HG02798 (cell line): ENCODE results near the gene TMEM8B.
"Not testable (repeated sequence)": the region's sequence is repeated elsewhere in the genome, so short reads cannot be mapped to it uniquely, and the experiment has no call there.

Source experiments
- ATAC-seq: cut with Tn5 transposase; IDR thresholded peaks from one replicate; pipeline ENCODE4 v1.9.1; 2021; ENCODE audit warnings: mild to moderate bottlenecking; ENCODE audit not compliant: unreplicated experiment, poor library complexity

The TMEM8B gene

DNA sequence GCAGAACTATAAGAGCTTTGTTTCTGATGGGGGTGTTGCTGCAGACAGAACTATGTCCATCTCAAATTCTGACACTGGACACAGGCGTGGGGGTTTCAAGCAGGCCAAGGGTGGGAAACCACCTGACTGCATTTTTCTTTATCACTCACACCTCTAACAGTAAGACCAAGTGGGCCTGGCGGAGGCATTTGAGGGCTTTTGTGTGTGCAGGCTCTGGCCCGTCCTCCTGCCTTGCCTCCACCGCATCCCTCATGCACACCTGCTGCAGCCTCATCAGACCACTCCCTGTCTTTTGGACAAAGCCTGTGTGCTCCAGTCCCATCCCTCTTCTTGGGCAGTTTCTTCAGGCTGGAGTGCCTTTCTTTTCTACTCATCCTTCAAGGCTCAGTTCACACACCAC, 33.3 kb downstream of the TMEM8B start:
- ATAC-seq, result no peak

DNA sequence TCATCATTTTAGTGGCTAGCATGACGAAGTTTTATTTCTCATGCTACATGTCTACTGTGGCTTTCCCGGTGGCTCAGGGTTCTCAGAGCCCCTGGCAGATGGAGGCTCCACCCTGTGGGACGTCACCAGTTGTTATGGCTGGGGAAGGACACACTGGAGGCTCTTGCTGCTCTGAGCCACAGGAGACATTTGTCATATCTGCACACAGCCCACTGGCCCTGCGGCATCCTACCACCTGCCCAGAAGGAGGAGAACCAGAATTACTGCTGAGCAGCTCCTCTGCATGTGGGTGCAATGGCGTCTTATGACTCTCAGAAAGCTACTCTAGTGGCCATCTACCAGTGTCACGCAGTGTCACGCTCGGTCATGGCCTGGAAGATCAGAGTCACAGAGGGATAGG, 34.6 kb downstream of the TMEM8B start:
- ATAC-seq, result no peak

DNA sequence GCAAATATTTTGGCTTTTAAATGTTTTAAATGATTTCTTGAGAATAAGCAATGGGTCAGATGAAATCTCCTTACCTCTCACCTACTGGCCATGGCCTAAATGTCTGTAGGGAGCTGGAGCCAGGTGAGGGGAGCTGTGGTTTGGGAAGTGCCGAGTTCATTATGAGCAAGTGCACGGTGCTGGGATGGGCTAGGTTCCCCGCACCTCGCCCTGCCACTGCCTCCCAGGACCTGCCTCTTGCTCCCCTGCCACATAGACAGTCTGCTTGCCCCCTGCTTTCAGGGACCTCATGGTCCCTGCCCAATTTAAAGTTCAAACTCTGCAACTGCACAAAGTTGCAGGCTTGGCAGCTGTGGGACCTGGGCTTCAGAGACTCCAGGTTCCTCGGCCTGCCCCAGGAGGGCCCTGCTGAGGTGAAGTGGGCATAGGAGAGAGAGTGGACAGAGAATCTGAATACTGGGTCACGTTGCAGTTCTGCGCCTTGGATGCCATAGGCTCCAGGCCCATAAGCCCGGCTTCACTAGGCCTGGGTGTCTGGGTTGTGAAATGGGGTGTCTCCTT, 35.7 kb downstream of the TMEM8B start:
- ATAC-seq, result no peak

DNA sequence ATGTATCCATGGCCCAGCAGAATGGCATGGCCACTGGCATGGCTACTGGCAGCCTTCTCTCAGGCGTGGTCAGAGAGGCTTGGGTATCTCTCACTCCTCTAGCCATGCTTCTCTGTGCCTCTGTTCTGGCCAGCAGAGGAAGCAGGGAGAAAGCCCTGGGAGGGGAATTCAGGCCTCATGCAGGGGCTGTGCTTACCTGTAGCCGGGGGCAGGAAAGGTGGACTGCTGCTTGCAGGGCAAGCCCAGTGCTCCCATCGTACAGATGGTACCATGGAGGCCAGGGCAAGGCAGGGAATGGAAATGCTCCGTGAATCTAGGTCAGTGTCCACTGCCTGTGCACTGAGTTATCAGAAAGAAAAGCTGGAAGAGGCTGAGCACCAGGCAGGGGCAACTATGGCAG, 38.5 kb downstream of the TMEM8B start:
- ATAC-seq, result no peak

DNA sequence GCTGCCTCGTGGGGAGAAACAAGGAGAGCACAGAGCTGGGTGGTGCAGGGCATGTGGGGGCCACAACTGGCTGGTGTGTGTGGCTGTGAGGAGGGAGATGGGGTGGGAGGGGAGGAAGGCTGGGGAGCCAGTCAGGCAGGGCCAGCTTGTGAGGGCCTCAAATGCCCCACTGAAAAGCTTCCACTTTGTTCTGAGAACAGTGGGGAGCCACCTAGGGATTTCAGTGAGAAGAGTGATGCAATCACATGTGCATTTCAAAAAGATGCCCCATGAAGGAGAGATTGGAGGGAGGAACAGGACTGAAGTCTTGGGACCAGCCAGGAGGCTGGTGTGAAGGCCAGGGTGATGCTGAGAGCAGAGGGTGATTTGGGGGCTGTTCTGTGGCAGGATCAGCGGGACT, 39.9 kb downstream of the TMEM8B start:
- no peak for ATAC-seq

DNA sequence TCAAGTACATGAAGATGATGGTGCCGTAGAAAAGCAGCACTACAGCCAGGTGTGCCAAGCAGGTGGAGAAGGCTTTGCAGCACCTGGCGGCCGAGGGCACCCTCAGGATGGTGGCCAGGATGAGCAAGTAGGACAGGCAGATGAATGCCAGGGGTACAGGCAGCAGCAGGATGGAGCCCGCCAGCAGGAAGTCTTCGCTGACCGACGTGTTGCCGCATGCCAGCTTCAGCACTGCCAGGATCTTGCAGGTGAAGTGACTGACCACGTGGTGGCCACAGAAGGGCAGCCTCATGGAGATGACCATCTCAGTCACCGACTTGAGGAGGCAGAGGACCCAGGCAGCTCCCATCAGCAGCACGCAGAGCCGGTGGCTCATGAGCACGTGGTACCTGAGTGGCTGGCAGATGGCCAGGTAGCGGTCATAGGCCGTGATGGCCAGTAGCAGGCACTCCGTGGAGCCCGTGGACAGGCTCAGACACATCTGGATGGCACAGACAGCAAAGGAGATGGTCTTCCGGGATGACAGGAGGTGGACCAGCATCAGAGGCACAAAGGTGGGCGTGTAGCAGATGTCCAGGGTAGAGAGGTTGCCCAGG, 40.7 kb downstream of the TMEM8B start:
- no peak for ATAC-seq

DNA sequence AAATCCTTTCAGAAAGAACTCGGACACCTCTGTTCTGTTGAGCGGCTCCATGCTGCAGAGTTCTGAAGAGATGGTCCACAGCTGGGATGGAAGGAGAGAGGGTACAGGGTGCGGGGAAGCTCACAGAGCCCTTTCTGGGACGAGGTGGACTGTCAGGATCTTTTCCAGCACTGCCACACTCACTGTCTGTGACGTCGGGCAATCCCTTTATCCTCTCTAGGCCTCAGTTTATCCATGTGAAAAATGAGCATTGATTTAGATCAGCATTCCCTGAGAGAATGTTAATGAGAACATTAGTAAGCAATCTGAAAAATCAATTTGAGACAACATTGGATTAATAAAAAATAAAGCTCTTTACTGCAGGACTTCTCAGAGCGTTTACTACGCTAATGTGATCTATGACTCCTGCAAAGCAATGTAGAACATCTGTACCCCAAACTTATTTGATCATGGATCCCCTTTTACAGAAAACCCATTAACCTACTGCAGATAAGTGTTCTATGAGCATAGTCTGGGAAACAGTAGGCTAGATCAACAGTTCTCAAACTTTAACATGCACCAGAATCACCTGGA, 41.4 kb downstream of the TMEM8B start, which contains the start of gene OR13J1:
Gene OR13J1, minus strand, starts transcription at position 51 of the 573 bp plus-strand sequence. Its CDS starts 0 bp downstream, at position 51.
- ATAC-seq, result no peak

DNA sequence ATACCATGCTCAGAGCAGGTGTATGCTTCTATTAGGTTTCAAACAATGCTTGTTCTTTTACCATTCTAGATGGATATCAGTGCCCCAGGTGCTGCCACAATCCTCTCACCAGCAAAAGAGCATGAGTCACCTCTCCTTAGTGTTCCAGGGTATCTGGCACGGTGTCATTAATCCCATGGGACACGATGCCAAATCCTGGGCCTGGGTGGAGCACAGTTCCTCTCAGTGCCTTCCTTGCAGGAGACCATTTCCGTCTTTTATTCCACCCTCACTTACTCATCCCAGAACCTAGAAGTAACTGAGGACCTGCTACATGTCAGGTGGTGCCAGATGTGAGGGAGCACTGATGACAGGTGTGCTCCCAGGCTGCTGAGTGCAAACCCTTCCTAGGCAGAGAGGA, 42.5 kb downstream of the TMEM8B start:
- ATAC-seq, result no peak

DNA sequence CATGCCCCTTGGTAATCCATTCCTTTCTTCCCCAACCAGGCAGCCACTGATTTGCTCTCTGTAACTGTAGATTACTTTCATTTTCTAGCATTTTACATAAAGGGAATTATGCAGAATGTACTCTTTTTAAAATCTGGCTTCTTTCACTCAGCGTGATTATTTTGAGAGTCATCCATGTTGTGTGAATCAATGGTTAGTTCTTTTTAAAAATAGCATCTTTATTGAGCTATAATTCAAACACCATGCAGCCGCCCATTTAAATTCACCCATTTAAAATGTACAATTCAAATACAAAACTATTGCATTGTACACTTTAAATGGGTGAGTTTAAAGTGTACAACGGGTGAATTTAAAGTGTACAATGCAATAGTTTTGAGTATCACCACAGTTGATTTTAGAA, 43.5 kb downstream of the TMEM8B start:
- no peak for ATAC-seq

DNA sequence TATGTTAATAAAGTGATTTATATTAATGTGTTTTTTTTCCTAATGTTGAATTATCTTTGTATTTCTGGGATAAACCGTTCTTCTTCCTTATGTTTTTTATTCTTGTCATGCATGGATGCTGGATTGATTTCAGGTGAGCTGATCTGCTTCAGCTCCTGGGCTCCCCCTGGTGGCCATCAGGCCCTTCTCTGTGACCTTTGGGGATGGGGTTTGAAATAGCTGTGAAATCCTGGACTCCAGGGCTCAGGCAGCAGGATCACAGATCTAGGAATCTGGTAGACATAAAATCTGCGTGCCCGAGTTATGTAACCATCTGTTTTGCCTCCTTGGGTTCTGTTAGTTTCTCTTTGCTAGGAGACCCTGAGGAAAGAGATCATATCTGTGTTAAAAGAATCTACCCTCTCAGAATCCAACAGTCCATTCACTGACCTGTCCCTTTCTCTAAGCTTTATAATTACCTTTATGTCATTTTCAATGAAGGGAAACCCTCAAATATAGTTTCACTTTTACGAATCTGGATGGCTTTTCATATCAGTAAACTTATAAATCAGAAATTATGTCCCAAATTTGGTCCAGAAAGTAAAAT, 53.3 kb downstream of the TMEM8B start:
- no peak for ATAC-seq

DNA sequence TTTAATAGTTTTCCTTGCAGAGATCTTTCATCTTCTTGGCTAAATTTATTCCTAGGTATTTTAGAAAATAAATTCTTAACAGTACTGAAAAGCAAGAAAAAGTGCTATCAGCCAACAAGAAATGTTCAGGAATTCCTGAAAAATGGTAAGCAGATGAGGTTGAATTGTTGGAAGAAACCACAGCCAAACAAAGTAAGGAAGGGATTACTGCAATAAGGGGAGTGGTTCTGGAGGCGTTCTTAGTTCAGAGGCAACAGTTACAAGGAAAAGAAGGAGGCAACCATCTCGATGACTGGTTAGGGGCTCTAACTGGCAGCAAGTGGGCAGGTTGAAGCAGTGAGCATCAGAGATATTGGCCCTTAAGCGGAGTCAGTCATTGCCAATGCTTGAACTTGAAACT, 54.0 kb downstream of the TMEM8B start:
- ATAC-seq, result no peak

DNA sequence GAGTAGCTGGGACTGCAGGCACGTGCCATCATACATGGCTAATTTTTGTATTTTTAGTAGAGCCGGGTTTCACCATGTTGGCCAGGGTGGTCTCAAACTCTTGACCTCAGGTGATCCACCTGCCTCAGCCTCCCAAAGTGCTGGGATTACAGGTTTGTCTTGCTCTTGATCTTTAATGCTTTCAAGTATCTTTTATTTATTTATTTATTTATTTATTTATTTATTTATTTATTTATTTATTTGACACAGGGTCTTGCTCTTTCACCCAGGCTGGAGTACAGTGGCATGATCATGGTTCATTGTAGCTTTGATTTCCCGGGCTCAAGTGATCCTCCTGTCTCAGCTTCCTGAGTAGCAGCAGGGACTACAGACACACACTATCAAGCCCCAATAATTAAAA, 55.9 kb downstream of the TMEM8B start:
- not testable (repeated sequence) for ATAC-seq

DNA sequence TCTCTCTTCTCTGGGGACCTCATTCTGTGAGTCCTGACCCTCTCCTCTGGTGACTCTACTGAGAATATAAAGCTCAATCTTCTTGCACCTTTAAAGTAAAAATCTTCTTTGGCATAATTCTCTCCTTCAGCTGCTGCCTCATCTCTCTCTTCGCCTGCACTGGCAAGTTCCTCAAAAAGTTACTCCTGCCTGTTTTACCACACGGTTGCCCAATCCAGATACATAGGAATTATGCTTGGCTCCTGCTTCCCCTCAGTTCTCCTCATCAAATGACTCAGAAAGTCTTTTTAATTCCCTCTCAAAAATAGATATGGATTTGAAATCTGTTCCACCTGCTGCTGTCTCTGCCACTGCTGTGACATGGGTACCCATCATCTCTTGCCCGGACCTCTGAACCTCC, 62.6 kb downstream of the TMEM8B start:
- ATAC-seq, result no peak

DNA sequence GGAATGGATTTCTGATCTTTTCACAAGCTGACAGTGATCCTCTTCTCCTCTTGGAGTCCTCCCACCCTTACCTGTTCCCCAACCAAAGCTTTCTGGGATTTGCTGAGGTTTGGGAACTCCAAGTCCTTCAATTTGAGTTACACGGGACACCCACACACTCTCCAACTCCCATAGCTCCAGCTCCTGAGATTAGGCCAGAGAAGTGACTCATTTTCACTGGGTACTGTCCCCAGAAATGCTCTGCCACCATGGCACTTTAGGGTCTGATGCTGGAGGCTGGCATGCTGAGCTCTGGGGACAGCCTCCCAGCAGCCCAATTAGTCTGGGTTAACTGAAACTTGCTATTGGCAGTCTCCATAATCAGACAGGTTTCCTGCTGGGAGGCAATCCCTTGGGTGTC, 63.0 kb downstream of the TMEM8B start:
- ATAC-seq, result no peak

DNA sequence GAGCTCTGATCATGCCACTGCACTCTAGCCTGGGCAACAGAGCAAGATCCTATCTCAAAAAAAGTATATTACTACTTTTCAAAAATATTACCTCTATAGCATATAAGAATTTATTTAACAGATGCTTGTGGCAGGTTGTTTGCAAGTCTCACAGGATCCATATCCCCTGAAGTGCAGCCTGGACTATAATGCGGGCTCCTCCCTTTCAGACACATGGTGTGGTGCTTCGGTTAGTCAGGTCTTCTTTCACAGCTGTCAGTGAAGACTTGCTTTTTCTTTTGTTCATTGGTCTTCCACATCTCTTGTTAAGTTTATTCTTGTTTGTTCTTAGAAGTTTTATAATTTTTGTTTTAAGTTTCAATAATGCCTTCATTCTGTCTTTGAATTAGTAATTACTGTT, 67.5 kb downstream of the TMEM8B start:
- ATAC-seq, result no peak

DNA sequence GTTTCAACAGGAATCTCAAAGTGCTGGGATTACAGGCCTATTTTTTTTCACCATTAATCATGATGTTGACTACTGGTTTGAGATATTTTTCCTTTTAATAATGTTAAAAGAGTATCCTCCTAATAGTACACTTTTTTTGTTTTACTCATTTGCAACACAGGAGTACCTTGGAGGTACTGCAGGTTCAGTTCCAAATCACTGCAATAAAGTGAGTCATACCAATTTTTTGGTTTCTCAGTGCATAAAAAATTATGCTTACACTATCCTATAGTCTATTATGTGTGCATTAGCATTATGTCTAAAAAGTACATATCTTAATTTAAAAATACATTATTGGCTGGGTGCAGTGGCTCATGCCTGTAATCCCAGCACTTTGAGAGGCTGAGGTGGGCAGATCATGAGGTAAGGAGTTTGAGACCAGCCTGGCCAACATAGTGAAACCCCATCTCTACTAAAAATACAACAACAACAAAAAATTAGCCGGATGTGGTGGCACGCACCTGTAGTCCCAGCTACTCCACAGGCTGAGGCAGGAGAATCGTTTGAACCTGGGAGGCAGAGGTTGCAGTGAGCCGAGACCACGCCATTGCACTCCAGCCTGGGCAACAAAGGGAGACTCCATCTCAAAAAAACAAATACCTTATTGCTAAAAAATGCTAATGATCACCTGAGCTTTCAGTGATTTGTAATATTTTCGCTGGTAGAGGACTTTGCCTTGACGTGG, 68.5 kb downstream of the TMEM8B start:
- ATAC-seq, result not testable (repeated sequence)

DNA sequence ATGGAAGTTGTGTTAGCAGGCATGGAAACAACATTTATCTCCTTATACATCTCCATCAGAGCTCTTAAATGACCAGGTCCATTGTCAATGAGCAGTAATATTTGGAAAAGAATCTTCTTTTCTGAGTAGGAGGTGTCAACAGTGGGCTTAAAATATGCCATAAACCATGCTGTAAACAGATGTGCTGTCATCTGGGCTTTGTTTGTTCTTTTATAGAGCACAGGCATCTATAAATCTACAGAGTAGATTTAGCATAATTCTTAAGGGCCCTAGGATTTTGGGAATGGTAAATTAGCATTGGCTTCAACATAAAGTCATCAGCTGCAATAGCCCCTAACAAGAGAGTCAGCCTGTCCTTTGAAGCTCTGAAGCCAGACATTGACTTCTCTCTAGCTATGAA, 69.3 kb downstream of the TMEM8B start:
- no peak for ATAC-seq

DNA sequence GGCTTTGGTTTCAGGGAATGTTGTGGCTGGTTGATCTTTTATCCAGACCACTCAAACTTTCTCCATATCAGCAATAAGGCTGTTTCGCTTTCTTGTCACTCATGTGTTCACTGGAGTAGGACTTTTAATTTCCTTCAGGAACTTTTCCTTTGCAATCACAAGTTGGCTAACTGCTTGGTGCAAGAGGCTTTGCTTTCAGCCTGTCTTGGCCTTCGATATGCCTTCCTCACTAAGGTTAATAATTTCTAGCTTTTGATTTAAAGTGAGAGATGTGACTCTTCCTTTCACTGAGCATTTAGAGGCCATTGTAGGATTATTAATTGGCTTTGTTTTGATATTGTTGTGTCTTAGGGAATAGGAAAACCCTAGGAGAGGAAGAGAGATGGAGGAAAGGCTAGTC, 70.0 kb downstream of the TMEM8B start:
- no peak for ATAC-seq

DNA sequence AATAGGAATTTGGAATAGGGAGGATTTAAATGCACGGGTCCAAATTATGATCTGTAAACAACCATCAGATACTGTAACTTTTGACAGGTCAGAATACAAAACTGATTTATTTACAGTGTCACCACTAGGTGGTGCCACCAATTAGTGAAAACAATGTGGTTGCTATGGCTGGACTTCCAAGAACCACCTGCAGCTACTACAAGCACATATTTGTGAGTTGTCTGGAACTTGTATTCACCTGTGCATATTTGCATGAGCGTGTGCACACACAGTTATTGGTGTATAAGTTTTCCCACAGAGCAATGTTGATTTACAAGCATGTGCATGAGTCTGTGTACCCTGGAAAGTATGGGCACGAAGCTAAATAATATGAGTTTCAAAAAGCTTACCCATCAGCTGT, 74.0 kb downstream of the TMEM8B start:
- no peak for ATAC-seq

DNA sequence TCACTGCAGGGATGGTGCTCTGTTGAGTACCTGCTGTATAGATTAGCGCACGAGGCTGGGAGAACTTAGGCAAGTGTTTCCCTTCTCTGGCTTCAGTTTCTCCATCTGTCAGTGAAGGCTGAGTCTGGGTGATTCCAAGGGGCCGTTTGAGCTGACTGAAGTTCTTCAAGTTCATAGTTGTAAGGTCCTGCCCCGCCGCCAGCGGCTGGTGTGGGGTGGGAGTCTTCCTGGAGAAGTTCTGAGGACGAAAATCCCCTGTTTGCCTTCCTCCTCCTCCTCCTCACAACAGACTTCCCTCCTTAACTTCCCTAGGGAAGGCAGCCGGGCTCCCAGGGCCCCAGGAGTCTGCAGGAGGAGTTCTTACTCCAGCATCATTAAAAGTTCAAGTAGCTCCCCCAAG, 75.3 kb downstream of the TMEM8B start:
- no peak for ATAC-seq
